B cell (primary cell): ENCODE results near the gene KRT34. TPM values are rescaled to one million over a fixed set of nuclear protein-coding genes. Genes with fewer than 3 reads are reported as not detected.
"Not testable (repeated sequence)": the region's sequence is repeated elsewhere in the genome, so short reads cannot be mapped to it uniquely, and the experiment has no call there.

Experiments used
- ATAC-seq: fragments of 200-7000 bp; cut with Tn5 transposase; one replicate; pipeline ENCODE4 v1.10.0; 2021; ENCODE audit warnings: low read depth, mild to moderate bottlenecking, moderate number of reproducible peaks, moderate library complexity
- CTCF ChIA-PET: fragments of 350-600 bp; sonication (Branson Sonifier 250); formaldehyde crosslinking; loops from one replicate; lab custom pipeline; 2021; ENCODE audit warnings: antibody characterized with exemption, inconsistent platforms; lab: Charles Lee
- POLR2A ChIA-PET: fragments of 350-600 bp; sonication (Branson Sonifier 250); formaldehyde crosslinking; loops from one replicate; lab custom pipeline; 2021; ENCODE audit warnings: antibody characterized with exemption; lab: Charles Lee
- DNase-seq: peaks from one replicate; pipeline ENCODE4 v3.0.0; 2013
- H2AFZ ChIP-seq: 2 replicates; pipeline ENCODE4 v1.6.1; 2012; ENCODE audit warnings: mild to moderate bottlenecking, low read depth, low read length; ENCODE audit not compliant: insufficient read depth, poor library complexity, severe bottlenecking
- H3K27ac ChIP-seq, 2 donors: 1 replicate in 1 of 2; 2 replicates in 1 of 2; pipeline ENCODE4 v1.5.1; 2012 to 2013; ENCODE audit warnings: low read length in 2 of 2, mild to moderate bottlenecking in 2 of 2, moderate library complexity in 1 of 2
- H3K27me3 ChIP-seq, 4 experiments: fragments of 200-600 bp in 1 of 4; sonication (generic) in 1 of 4; replicated peaks in 1 of 4; 1 replicate in 2 of 4; 2 replicates in 2 of 4; pipeline versions ENCODE4 v1.6.1 to v1.7.0; 2013 to 2016; ENCODE audit warnings: low read length in 3 of 4, mild to moderate bottlenecking in 2 of 4, mixed read lengths in 1 of 4, moderate library complexity in 1 of 4; ENCODE audit not compliant: insufficient read depth in 4 of 4, control insufficient read depth in 3 of 4; ENCODE audit errors: control extremely low read depth in 1 of 4
- H3K36me3 ChIP-seq, 2 experiments: replicated peaks in 1 of 2; 1 replicate in 1 of 2; 2 replicates in 1 of 2; pipeline versions ENCODE4 v1.6.1 to v1.7.1; 2013; ENCODE audit warnings: low read length in 1 of 2; ENCODE audit not compliant: insufficient read depth in 2 of 2, control insufficient read depth in 1 of 2; ENCODE audit errors: control extremely low read depth in 1 of 2, extremely low read depth in 1 of 2
- H3K4me1 ChIP-seq, 2 donors: fragments of 200-600 bp in 1 of 2; sonication (generic) in 1 of 2; 1 replicate in 1 of 2; 2 replicates in 1 of 2; pipeline versions ENCODE4 v1.5.1 to v1.6.1; 2013 to 2017; ENCODE audit warnings: low read length in 2 of 2; ENCODE audit not compliant: control insufficient read depth in 2 of 2, insufficient read depth in 2 of 2
- H3K4me2 ChIP-seq: replicated peaks from 2 replicates; pipeline ENCODE3; 2012; ENCODE audit warnings: mild to moderate bottlenecking, low read depth, low read length; ENCODE audit not compliant: poor library complexity, severe bottlenecking
- H3K4me3 ChIP-seq, 5 experiments: fragments of 200-600 bp in 1 of 5; sonication (generic) in 1 of 5; 1 replicate in 3 of 5; 2 replicates in 2 of 5; pipeline versions ENCODE4 v1.5.1 to v1.7.0; 2011 to 2016; ENCODE audit warnings: low read length in 4 of 5, mild to moderate bottlenecking in 4 of 5, low read depth in 2 of 5, control low read depth in 1 of 5, moderate library complexity in 1 of 5; ENCODE audit not compliant: insufficient read depth in 1 of 5; ENCODE audit errors: control extremely low read depth in 1 of 5, extremely low read depth in 1 of 5
- H3K79me2 ChIP-seq: fragments of 200-600 bp; sonication (generic); one replicate; pipeline ENCODE4 v1.6.0; 2016; ENCODE audit warnings: low read length; ENCODE audit not compliant: control insufficient read depth, insufficient read depth
- H3K9ac ChIP-seq: fragments of 200-600 bp; sonication (generic); 2 replicates; pipeline ENCODE4 v1.6.1; 2017; ENCODE audit warnings: mild to moderate bottlenecking, low read length, moderate library complexity
- H3K9me3 ChIP-seq, 3 donors: one replicate each; pipeline versions ENCODE4 v1.6.1 to v1.7.1; 2013; ENCODE audit warnings: low read length in 2 of 3; ENCODE audit not compliant: control insufficient read depth in 2 of 3, insufficient read depth in 1 of 3; ENCODE audit errors: control extremely low read depth in 1 of 3
- H4K20me1 ChIP-seq: 2 replicates; pipeline ENCODE4 v1.6.0; 2012; ENCODE audit warnings: mild to moderate bottlenecking, low read length; ENCODE audit not compliant: insufficient read depth, control insufficient read depth, poor library complexity, severe bottlenecking
- H3K27ac Mint-ChIP-seq: one replicate; pipeline ENCODE4 v1.8.0; 2021; ENCODE audit warnings: mixed read lengths
- H3K27me3 Mint-ChIP-seq: one replicate; pipeline ENCODE4 v1.8.0; 2021; ENCODE audit warnings: mixed read lengths
- H3K4me1 Mint-ChIP-seq: one replicate; pipeline ENCODE4 v1.8.0; 2021; ENCODE audit warnings: mixed read lengths
- H3K4me3 Mint-ChIP-seq: one replicate; pipeline ENCODE4 v1.8.0; 2021; ENCODE audit warnings: mixed read lengths
- H3K9me3 Mint-ChIP-seq: one replicate; pipeline ENCODE4 v1.8.0; 2022; ENCODE audit warnings: mixed read lengths; ENCODE audit not compliant: insufficient read depth
- WGBS: methylation state at CpG from one replicate; pipeline ENCODE4 v1.1.5; 2013; ENCODE audit warnings: missing lambda C conversion rate; ENCODE audit not compliant: insufficient coverage; 5-methylcytosine and 5-hydroxymethylcytosine counted together
- intact Hi-C: fragments of 100-400 bp; cut with micrococcal nuclease; formaldehyde crosslinking; loops from one replicate; pipeline ENCODE4 v1.10.0; 2022
- polyA minus RNA-seq: library from RNA; depleted of rRNA, polyadenylated mRNA; stranded (reverse); fragments of >200 nt; gene quantifications from 2 replicates; pipeline ENCODE4 v1.2.3, GENCODE V29; 2012
- polyA plus RNA-seq: library from polyadenylated mRNA; depleted of rRNA; stranded (reverse); fragments of >200 nt; gene quantifications from 2 replicates; pipeline ENCODE4 v1.2.3, GENCODE V29; 2012
- total RNA-seq, 2 donors: library from RNA; stranded (reverse); fragments of 120-200 nt in 1 of 2; gene quantifications; 1 replicate in 1 of 2; 2 replicates in 1 of 2; pipeline versions ENCODE4 v1.2.3 to v1.2.4, GENCODE V29; 2013 to 2022

Gene KRT34
- not detected in 2 replicates for total RNA-seq
- not detected for total RNA-seq (2013)
- not detected in 2 replicates for polyA plus RNA-seq
- not detected in 2 replicates for polyA minus RNA-seq

GRCh38 chr17:41381943-41382342 is at the start of gene KRT34:
Gene KRT34 (minus strand): TSS chr17:41382306. CDS start chr17:41382246, 60 bp downstream.
- CTCF ChIA-PET, H3K27me3 Mint-ChIP-seq, POLR2A ChIA-PET, H3K27me3 ChIP-seq, H3K9ac ChIP-seq, H3K27ac ChIP-seq, H4K20me1 ChIP-seq, intact Hi-C loops, H3K4me2 ChIP-seq, DNase-seq, H3K4me1 Mint-ChIP-seq, H3K4me3 ChIP-seq, ATAC-seq, H3K36me3 ChIP-seq, H3K9me3 Mint-ChIP-seq, H2AFZ ChIP-seq, H3K4me3 Mint-ChIP-seq, H3K79me2 ChIP-seq, H3K27ac Mint-ChIP-seq, H3K9me3 ChIP-seq, H3K4me1 ChIP-seq: not testable (repeated sequence)
- 97% methylated on average over 7 of the region's 13 CpGs for WGBS

DNA sequence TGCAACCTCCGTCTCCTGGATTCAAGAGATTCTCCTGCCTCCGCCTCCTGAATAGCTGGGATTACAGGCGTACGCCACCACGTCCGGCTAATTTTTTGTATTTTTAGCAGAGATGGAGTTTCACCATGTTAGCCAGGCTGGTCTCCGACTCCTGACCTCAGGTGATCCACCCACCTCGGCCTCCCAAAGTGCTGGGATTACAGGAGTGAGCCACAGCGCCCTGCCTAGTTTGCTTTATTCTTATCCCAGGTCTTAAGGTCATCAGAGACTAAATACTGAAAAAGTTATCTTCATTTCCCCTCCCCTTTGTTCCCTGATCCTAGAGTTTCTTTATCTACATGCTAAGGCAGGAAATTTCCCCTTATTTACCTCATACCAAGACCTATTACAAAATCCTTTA is 48.3 kb upstream of the KRT34 start:
- H3K4me1 ChIP-seq, H3K9me3 ChIP-seq, H2AFZ ChIP-seq, H3K9me3 Mint-ChIP-seq, H3K4me3 ChIP-seq, H3K4me1 Mint-ChIP-seq, H3K36me3 ChIP-seq, H3K9ac ChIP-seq, POLR2A ChIA-PET, ATAC-seq, intact Hi-C loops, DNase-seq, H4K20me1 ChIP-seq, H3K27ac Mint-ChIP-seq, H3K27ac ChIP-seq, H3K4me3 Mint-ChIP-seq, H3K4me2 ChIP-seq, H3K79me2 ChIP-seq, H3K27me3 ChIP-seq: not testable (repeated sequence)
- CTCF ChIA-PET, result interaction anchor here (0.7 kb wide), 1 partner anchor 23 kb away, joined by 5 read pairs; no protein-coding TSS in a partner anchor
- 91% methylated on average over 9 of the region's 9 CpGs for WGBS
- H3K27me3 Mint-ChIP-seq, result peaks cover 23% of the 10 kb centered on the region
